Progenitor cell of endocrine pancreas (in vitro differentiated cells): Measurements from ENCODE around the gene PNISR. TPM values are rescaled to one million over a fixed set of nuclear protein-coding genes. Genes with fewer than 3 reads are reported as not detected.
"Not testable (repeated sequence)": the region's sequence is repeated elsewhere in the genome, so short reads cannot be mapped to it uniquely, and the experiment has no call there.

ENCODE experiments used
- DNase-seq: peaks from one replicate; pipeline ENCODE4 v3.0.0; 2021; ENCODE audit warnings: low spot score; ENCODE audit not compliant: unreplicated experiment
- H3K27ac Mint-ChIP-seq: 2 replicates; pipeline ENCODE4 v1.8.0; 2021; ENCODE audit warnings: mild to moderate bottlenecking, moderate library complexity, mixed read lengths
- H3K27me3 Mint-ChIP-seq: 2 replicates; pipeline ENCODE4 v1.8.0; 2021; ENCODE audit warnings: mixed read lengths
- H3K36me3 Mint-ChIP-seq: 2 replicates; pipeline ENCODE4 v1.8.0; 2022; ENCODE audit warnings: mixed read lengths; ENCODE audit not compliant: insufficient read depth
- H3K4me1 Mint-ChIP-seq: 2 replicates; pipeline ENCODE4 v1.8.0; 2021; ENCODE audit warnings: low read depth, mixed read lengths
- H3K4me3 Mint-ChIP-seq: 2 replicates; pipeline ENCODE4 v1.8.0; 2021; ENCODE audit warnings: low read depth, mild to moderate bottlenecking, moderate library complexity, mixed read lengths
- H3K9me3 Mint-ChIP-seq: 2 replicates; pipeline ENCODE4 v1.8.0; 2021; ENCODE audit warnings: low read depth, mixed read lengths
- long read RNA-seq: library from polyadenylated mRNA; unstranded; transcript quantifications from one replicate; pipeline ENCODE4 v2.0.0, GENCODE V29; 2020
- total RNA-seq: library from RNA; stranded (reverse); gene quantifications from 2 replicates; pipeline ENCODE4 v1.2.1, GENCODE V29; 2021
- TF ChIP-seq, protein P1 (sequence below): fragments of 200-600 bp; sonication (generic); IDR thresholded peaks from one replicate; pipeline ENCODE4 v1.5.0; 2021; ENCODE audit warnings: antibody characterized with exemption, mild to moderate bottlenecking; ENCODE audit not compliant: unreplicated experiment

The PNISR gene, protein sequence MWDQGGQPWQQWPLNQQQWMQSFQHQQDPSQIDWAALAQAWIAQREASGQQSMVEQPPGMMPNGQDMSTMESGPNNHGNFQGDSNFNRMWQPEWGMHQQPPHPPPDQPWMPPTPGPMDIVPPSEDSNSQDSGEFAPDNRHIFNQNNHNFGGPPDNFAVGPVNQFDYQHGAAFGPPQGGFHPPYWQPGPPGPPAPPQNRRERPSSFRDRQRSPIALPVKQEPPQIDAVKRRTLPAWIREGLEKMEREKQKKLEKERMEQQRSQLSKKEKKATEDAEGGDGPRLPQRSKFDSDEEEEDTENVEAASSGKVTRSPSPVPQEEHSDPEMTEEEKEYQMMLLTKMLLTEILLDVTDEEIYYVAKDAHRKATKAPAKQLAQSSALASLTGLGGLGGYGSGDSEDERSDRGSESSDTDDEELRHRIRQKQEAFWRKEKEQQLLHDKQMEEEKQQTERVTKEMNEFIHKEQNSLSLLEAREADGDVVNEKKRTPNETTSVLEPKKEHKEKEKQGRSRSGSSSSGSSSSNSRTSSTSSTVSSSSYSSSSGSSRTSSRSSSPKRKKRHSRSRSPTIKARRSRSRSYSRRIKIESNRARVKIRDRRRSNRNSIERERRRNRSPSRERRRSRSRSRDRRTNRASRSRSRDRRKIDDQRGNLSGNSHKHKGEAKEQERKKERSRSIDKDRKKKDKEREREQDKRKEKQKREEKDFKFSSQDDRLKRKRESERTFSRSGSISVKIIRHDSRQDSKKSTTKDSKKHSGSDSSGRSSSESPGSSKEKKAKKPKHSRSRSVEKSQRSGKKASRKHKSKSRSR
- 207 and 213 TPM in 2 replicates for total RNA-seq
- long read RNA-seq, full-length matches to known transcripts: 132 of 444 reads
- long read RNA-seq, partial matches to known transcripts: 180 of 444 reads
- long read RNA-seq, other reads (novel, unspliced or antisense): 132 of 444 reads

DNA sequence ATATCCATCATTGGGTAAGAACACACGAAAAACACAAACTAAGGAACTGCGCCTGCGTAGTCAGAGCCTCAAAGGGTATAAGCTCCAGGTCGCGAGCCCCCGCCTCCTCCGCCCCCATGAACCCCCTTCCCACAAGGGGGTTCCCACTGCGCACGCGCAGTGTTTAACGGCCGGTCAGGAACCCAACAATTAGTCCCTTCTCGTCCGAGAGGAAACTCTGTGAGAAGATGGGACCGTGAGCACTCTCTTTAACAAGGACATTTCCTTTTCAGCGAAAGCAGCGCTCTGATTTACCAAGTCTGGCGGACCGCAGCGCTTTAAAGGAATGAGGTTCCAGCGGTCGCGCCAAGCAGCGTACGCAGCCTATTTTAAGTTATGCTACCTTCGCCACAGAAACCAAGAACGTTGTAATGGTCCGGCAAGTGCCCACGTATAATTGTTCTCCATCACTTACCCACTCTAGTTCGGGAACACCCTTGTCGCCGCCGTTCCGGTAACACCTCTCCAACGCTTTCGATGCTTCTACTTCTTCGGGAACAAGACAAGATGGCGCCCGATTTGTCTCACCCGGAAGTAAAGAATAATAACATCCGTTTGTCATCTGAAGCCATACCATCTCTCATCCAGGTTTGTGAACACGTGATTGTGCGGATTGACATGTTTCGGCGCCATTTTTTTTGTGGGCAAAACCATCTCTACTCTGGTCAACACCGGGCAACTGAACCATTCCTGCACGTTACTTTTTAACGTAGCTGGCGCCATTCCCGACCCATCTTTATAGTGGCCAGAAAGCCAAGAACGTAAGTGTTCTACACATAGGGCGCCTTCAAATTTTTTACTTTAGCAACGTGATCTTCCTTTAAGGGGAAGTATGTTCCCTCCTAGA, at the start of gene PNISR:
PNISR (minus strand) TSS at position 548 of the 886 bp plus-strand sequence. CDS start 10,649 bp downstream, outside the sequence.
- peak; percentile 69 for DNase-seq
- Mint-ChIP-seq H3K9me3 (no peaks in the 10 kb centered on the region), H3K27ac (peak within 1 kb of the TSS; percentile 99), H3K4me1 (peaks cover 38% of the 10 kb centered on the region), H3K27me3 (no peaks in the 10 kb centered on the region), H3K36me3 (peaks cover 6% of the 10 kb centered on the region), H3K4me3 (peak within 1 kb of the TSS; percentile 96)
- TF ChIP-seq, protein P1, sequence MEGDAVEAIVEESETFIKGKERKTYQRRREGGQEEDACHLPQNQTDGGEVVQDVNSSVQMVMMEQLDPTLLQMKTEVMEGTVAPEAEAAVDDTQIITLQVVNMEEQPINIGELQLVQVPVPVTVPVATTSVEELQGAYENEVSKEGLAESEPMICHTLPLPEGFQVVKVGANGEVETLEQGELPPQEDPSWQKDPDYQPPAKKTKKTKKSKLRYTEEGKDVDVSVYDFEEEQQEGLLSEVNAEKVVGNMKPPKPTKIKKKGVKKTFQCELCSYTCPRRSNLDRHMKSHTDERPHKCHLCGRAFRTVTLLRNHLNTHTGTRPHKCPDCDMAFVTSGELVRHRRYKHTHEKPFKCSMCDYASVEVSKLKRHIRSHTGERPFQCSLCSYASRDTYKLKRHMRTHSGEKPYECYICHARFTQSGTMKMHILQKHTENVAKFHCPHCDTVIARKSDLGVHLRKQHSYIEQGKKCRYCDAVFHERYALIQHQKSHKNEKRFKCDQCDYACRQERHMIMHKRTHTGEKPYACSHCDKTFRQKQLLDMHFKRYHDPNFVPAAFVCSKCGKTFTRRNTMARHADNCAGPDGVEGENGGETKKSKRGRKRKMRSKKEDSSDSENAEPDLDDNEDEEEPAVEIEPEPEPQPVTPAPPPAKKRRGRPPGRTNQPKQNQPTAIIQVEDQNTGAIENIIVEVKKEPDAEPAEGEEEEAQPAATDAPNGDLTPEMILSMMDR: no peak

DNA sequence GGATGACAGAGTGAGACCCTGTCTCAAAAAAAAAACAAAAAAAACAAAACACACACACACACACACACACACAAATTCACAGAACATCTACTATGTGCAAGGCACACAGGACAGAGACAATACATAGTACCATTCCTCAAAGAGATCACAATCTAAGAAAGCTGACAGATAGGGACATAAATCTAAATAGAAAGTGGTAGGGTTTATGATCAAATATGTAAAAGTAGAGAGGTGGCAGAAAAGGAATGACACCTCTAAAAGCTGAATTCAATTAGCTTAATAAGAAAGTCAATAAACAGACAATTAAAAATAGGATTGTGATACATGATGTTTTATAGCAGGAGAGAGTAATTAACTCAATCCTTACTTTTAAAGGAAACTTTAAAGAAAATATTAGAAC, 48.6 kb upstream of the PNISR start:
- no peak for DNase-seq
- Mint-ChIP-seq H3K27me3 (no peaks in the 10 kb centered on the region), H3K4me1 (peaks cover 12% of the 10 kb centered on the region), H3K27ac (no peak overlapping the region), H3K9me3 (no peaks in the 10 kb centered on the region), H3K36me3 (peaks cover 2% of the 10 kb centered on the region), H3K4me3 (no peak overlapping the region)
- TF ChIP-seq, protein P1: no peak

DNA sequence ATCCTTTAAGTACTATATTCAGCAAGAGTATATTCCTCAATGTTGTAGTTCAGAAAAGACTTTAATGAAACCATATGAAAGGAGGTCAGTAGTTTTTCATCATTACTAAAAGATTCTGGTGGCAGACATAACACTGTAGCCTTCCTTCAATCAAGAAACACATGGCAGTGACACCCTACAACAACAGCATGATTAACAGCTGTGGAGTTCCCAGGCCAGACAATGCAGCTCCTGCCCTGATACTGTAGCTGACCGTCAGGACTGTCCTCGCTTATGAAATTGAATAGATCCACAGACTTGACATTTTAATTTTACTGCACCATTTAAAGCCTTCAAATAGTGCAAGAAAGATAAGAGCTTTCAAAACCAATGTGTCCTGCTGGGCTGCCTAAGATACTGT, 46.5 kb upstream of the PNISR start:
- no peak for DNase-seq
- Mint-ChIP-seq H3K9me3 (no peaks in the 10 kb centered on the region), H3K4me1 (peaks cover 12% of the 10 kb centered on the region), H3K27ac (no peak overlapping the region), H3K27me3 (no peaks in the 10 kb centered on the region), H3K4me3 (no peak overlapping the region), H3K36me3 (peaks cover 1% of the 10 kb centered on the region)
- TF ChIP-seq, protein P1: no peak

DNA sequence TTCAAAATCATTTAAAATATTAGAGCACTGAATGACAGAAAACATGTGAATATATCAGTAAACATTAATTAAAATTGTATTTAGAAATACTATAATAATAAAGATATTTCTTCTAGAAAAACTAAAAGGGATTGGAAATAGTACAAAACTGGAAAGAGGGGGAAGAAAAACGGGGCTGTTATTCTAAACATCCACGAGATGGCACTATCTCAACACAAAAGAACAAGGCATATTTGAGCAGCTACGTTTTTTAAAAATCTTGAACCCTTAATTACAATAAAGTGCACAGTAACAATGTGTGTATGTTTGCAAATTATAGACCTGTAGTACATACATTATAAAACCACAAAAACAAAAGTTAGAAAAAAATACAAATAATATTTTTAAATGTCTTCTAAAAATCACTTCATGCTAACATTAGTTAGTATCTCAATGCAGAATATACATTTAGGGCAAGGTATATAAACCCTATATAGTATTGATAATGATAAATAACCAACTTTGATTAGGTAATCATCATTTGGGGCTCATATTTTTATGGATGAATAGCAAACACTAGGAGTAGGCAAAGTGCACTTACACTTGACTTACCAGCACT, 42.5 kb upstream of the PNISR start:
- peaks cover 1% of the 10 kb centered on the region for H3K36me3 Mint-ChIP-seq
- H3K27ac Mint-ChIP-seq: no peak overlapping the region
- H3K4me3 Mint-ChIP-seq: no peak overlapping the region
- TF ChIP-seq, protein P1: peak; percentile 77
- DNase-seq: no peak
- no peaks in the 10 kb centered on the region for H3K27me3 Mint-ChIP-seq
- no peaks in the 10 kb centered on the region for H3K9me3 Mint-ChIP-seq
- peaks cover 11% of the 10 kb centered on the region for H3K4me1 Mint-ChIP-seq

DNA sequence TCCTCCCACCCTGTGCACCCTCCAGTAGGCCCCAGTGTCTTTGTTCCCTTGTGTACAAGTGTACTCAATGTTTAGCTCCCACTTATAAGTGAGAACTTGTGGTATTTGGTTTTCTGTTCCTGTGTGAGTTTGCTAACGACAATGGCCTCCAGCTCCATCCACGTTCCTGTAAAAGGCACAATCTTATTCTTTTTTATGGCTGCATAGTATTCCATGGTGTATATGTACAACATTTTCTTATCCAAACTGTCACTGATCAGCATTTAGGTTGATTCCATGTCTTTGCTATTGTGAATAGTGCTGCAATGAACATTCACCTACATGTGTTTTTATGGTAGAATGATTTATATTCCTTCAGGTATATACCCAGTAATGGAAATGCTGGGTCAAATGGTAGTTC, 34.0 kb upstream of the PNISR start:
- not testable (repeated sequence) for H3K4me1 Mint-ChIP-seq, H3K4me3 Mint-ChIP-seq, DNase-seq, H3K27me3 Mint-ChIP-seq, H3K27ac Mint-ChIP-seq
- Mint-ChIP-seq H3K9me3 (peaks cover 19% of the 10 kb centered on the region), H3K36me3 (peaks cover 34% of the 10 kb centered on the region)
